Fibroblast of villous mesenchyme (primary cell): ENCODE data around the gene MYL6. TPM values are rescaled to one million over a fixed set of nuclear protein-coding genes. Genes with fewer than 3 reads are reported as not detected.
A peak's percentile ranks its signal among the peaks of the same experiment; 100 is the strongest.

ENCODE experiments used
- DNase-seq: peaks from one replicate; pipeline ENCODE4 v3.0.0-alpha.2; 2010; ENCODE audit warnings: low read depth
- H3K4me3 ChIP-seq: 2 replicates; pipeline ENCODE4 v1.5.1; 2011; ENCODE audit warnings: low read depth, mild to moderate bottlenecking, low read length
- CTCF ChIP-seq: IDR thresholded peaks from 2 replicates; pipeline ENCODE4 v1.5.1; 2012; ENCODE audit warnings: low read depth, mild to moderate bottlenecking, low read length; ENCODE audit not compliant: insufficient read depth
- total RNA-seq: library from RNA; depleted of rRNA; stranded (reverse); fragments of >200 nt; gene quantifications from 2 replicates; pipeline ENCODE4 v1.2.3, GENCODE V29; 2012

MYL6 gene
- total RNA-seq, 1 donor: 2,412 TPM

GRCh38 chr12:56202366-56202765 lies 44.2 kb downstream of the MYL6 start:
- peak; percentile 31 for DNase-seq
- no peak overlapping the region for H3K4me3 ChIP-seq
- no peak for TF ChIP-seq CTCF

DNA sequence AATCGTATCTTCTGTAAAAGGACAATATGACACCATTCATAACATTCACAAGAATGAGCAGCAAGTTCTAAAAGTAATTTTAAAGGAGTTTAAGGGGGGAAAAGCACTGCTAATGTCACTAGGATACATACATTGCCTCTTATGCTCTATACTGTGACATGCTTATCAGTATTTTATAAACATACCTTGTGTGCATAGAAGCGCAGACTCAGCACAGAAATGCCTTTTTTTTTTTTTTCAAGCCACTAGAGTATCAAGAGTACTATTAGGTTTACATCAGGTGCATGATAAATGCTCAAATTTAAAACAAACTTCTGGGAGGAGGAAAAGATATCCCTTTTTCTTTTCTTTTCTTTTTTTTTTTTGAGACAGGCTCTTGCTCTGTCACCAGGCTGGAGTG lies 44.7 kb downstream of the MYL6 start:
- no peak for DNase-seq
- H3K4me3 ChIP-seq: no peak overlapping the region
- TF ChIP-seq CTCF: no peak

- DNase-seq: no peak
- H3K4me3 ChIP-seq: no peak overlapping the region
- TF ChIP-seq CTCF: no peak
Measured at GRCh38 chr12:56204275-56204674, 46.1 kb downstream of the MYL6 start.

DNA sequence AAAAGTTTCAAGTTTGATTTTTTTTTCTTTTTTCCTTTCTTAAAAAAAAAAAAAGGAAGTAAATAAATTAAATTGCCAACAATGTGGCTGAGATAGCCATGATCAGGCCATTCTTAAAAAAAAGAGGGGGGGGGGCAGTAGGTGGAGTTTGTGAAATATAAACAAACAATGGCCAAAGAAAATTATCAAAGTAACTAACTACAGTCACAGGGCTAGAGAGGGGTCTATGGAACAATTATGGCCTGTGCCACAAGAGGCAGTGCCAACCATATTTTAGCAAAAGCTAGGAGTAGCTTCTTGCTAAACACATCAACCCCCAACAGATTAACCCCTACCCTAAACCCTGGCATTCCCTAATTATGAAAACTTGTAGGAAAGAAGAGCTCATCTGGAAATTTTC lies 47.3 kb downstream of the MYL6 start:
- H3K4me3 ChIP-seq: no peak overlapping the region
- TF ChIP-seq CTCF: no peak
- no peak for DNase-seq

- peak; percentile 73 for TF ChIP-seq CTCF
- no peak overlapping the region for H3K4me3 ChIP-seq
- peak; percentile 59 for DNase-seq
Measured at GRCh38 chr12:56206452-56207166, 48.5 kb downstream of the MYL6 start.

- no peak for TF ChIP-seq CTCF
- no peak for DNase-seq
- H3K4me3 ChIP-seq: no peak overlapping the region
Measured at GRCh38 chr12:56208006-56208405, 49.8 kb downstream of the MYL6 start.

Other genes starting within 250 kb of the MYL6 start
- gene PYM1, start 230.5 kb upstream of the MYL6 start, total RNA-seq: 32.2 and 32.8 TPM in 2 replicates
- 34.8 and 45.8 TPM in 2 replicates for gene DGKA, start 227.2 kb upstream of the MYL6 start, total RNA-seq
- 1.3 TPM in 2 replicates for gene PMEL, start 192.3 kb upstream of the MYL6 start, total RNA-seq
- 32.2 and 51.4 TPM in 2 replicates for gene CDK2, start 191.5 kb upstream of the MYL6 start, total RNA-seq
- gene RAB5B, start 184.3 kb upstream of the MYL6 start, total RNA-seq: 70.9 and 111 TPM in 2 replicates
- gene SUOX, start 161.1 kb upstream of the MYL6 start, total RNA-seq: 13.5 and 17.3 TPM in 2 replicates
- 1.3 and 3.5 TPM in 2 replicates for gene IKZF4, start 137.3 kb upstream of the MYL6 start, total RNA-seq
- 197 and 313 TPM in 2 replicates for gene RPS26, start 116.4 kb upstream of the MYL6 start, total RNA-seq
- 0.32 and 1.7 TPM in 2 replicates for gene ERBB3, start 78.2 kb upstream of the MYL6 start, total RNA-seq
- 119 and 158 TPM in 2 replicates for gene PA2G4, start 53.8 kb upstream of the MYL6 start, total RNA-seq
- gene RPL41, start 41.7 kb upstream of the MYL6 start, total RNA-seq: 1,700 and 3,242 TPM in 2 replicates
- 3.9 and 4.3 TPM in 2 replicates for gene ZC3H10, start 40.1 kb upstream of the MYL6 start, total RNA-seq
- gene ESYT1, start 30.1 kb upstream of the MYL6 start, total RNA-seq: 300 and 327 TPM in 2 replicates
- gene MYL6B, start 5.8 kb upstream of the MYL6 start, total RNA-seq: 68.2 and 70.9 TPM in 2 replicates
- gene SMARCC2, start 31.1 kb downstream of the MYL6 start, total RNA-seq: 44.8 and 67.8 TPM in 2 replicates
- gene RNF41, start 63.6 kb downstream of the MYL6 start, total RNA-seq: 112 and 131 TPM in 2 replicates
- gene NABP2, start 66.0 kb downstream of the MYL6 start, total RNA-seq: 23.3 and 28.0 TPM in 2 replicates
- not detected in 2 replicates for gene SLC39A5, start 71.7 kb downstream of the MYL6 start, total RNA-seq
- gene ANKRD52, start 100.0 kb downstream of the MYL6 start, total RNA-seq: 22.2 and 25.9 TPM in 2 replicates
- gene COQ10A, start 108.6 kb downstream of the MYL6 start, total RNA-seq: 9.0 and 12.5 TPM in 2 replicates
- 150 and 153 TPM in 2 replicates for gene CS, start 142.0 kb downstream of the MYL6 start, total RNA-seq
- gene CNPY2, start 157.6 kb downstream of the MYL6 start, total RNA-seq: 94.7 and 113 TPM in 2 replicates
- gene PAN2, start 175.6 kb downstream of the MYL6 start, total RNA-seq: 13.0 and 14.8 TPM in 2 replicates
- gene IL23A, start 180.5 kb downstream of the MYL6 start, total RNA-seq: 0.32 TPM in 1 of 2 replicates, not detected in the other
- 232 and 296 TPM in 2 replicates for gene STAT2, start 201.7 kb downstream of the MYL6 start, total RNA-seq
- not detected in 2 replicates for gene APOF, start 204.5 kb downstream of the MYL6 start, total RNA-seq